Spleen (tissue), 11 donors: ENCODE data around the gene CSH2. TPM values are rescaled to one million over a fixed set of nuclear protein-coding genes. Genes with fewer than 3 reads are reported as not detected.
"Not testable (repeated sequence)": the region's sequence is repeated elsewhere in the genome, so short reads cannot be mapped to it uniquely, and the experiment has no call there.

Source experiments
- DNase-seq: peaks from one replicate; pipeline ENCODE4 v3.0.0-alpha.2; 2020
- H3K27ac ChIP-seq, 8 donors: fragments of 200-600 bp; sonication (generic) in 7 of 8; 1 replicate in 4 of 8; 2 replicates in 4 of 8; pipeline versions ENCODE4 v1.5.0 to v1.8.0; 2016 to 2021; ENCODE audit warnings: inconsistent platforms in 4 of 8, mild to moderate bottlenecking in 4 of 8, moderate library complexity in 1 of 8
- H3K27me3 ChIP-seq, 7 donors: fragments of 200-600 bp; sonication (generic) in 6 of 7; replicated peaks in 1 of 7; 1 replicate in 4 of 7; 2 replicates in 3 of 7; pipeline versions ENCODE4 v1.5.0 to v1.8.0; 2016 to 2021; ENCODE audit warnings: inconsistent platforms in 3 of 7, mild to moderate bottlenecking in 1 of 7
- H3K36me3 ChIP-seq, 6 donors: fragments of 200-600 bp; sonication (generic) in 5 of 6; 1 replicate in 4 of 6; 2 replicates in 2 of 6; pipeline versions ENCODE4 v1.5.0 to v1.8.0; 2016 to 2021; ENCODE audit warnings: inconsistent platforms in 2 of 6
- H3K4me1 ChIP-seq, 6 donors: fragments of 200-600 bp; sonication (generic) in 5 of 6; 1 replicate in 3 of 6; 2 replicates in 3 of 6; pipeline versions ENCODE4 v1.5.0 to v1.8.0; 2016 to 2021; ENCODE audit warnings: inconsistent platforms in 3 of 6
- H3K4me3 ChIP-seq, 8 donors: fragments of 200-600 bp; sonication (generic) in 7 of 8; 1 replicate in 4 of 8; 2 replicates in 4 of 8; pipeline versions ENCODE4 v1.5.0 to v1.8.0; 2016 to 2021; ENCODE audit warnings: inconsistent platforms in 4 of 8, mild to moderate bottlenecking in 4 of 8, moderate library complexity in 2 of 8
- H3K9me3 ChIP-seq, 8 donors: fragments of 200-600 bp; sonication (generic) in 7 of 8; 1 replicate in 4 of 8; 2 replicates in 4 of 8; pipeline versions ENCODE4 v1.5.0 to v1.8.0; 2016 to 2021; ENCODE audit warnings: inconsistent platforms in 4 of 8
- CTCF ChIP-seq, 11 experiments: fragments of 200-600 bp in 7 of 11; fragments of 450-650 bp in 4 of 11; sonication (generic) in 4 of 11; IDR thresholded peaks in 8 of 11; conservative IDR thresholded peaks in 3 of 11; 1 replicate in 7 of 11; 2 replicates in 4 of 11; pipeline versions ENCODE4 v1.4.0 to v1.8.0; 2016 to 2021; ENCODE audit warnings: antibody characterized with exemption in 11 of 11, inconsistent platforms in 4 of 11, mild to moderate bottlenecking in 1 of 11
- POLR2A ChIP-seq, 3 donors: fragments of 450-650 bp; IDR thresholded peaks; one replicate each; pipeline ENCODE4 v1.5.1; 2017; ENCODE audit warnings: antibody characterized with exemption in 3 of 3, mild to moderate bottlenecking in 1 of 3
- POLR2AphosphoS5 ChIP-seq, 3 donors: sonication (generic); formaldehyde crosslinking; IDR thresholded peaks; one replicate each; pipeline ENCODE4 v1.5.1; 2017; ENCODE audit warnings: antibody characterized with exemption in 3 of 3
- WGBS, 5 donors: extraction: QIAGEN DNeasy Blood & Tissue Kit in 3 of 5; methylation state at CpG; one replicate each; pipeline versions ENCODE4 v1.1.5 to v1.1.7; 2013 to 2018; 5-methylcytosine and 5-hydroxymethylcytosine counted together
- intact Hi-C: fragments of 100-400 bp; cut with DNase I; formaldehyde crosslinking; loops from one replicate; pipeline ENCODE4 v1.15.0; 2023; ENCODE audit warnings: low total_unique reads
- polyA plus RNA-seq, 3 donors: library from polyadenylated mRNA; stranded (reverse); fragments of 200-250 nt; gene quantifications; one replicate each; pipeline ENCODE4 v1.2.1, GENCODE V29; 2013
- total RNA-seq, 7 donors: library from RNA; depleted of rRNA in 3 of 7; stranded (reverse); fragments of >200 nt in 3 of 7; fragmentation: NEBNext Ultra II Directional in 4 of 7; extraction: Animal tissue kit (Norgen Biotek cat#: 25700) in 4 of 7; gene quantifications; one replicate each; pipeline versions ENCODE4 v1.1.0 to v1.2.1, GENCODE V29; 2016 to 2021
- donor health status: healthy with polysubstance abuse.
- donor health status: DM: no; HTN: no; CAD: no; lungs with moderate emphysema.
- donor health status: DM: no; HTN: no; CAD: no.
- donor health status: Bipolar disorder and iron deficiency.
- donor health status: healthy.
- donor health status: DM: no; HTN: no; CAD: no.
- donor health status: DM: yes; HTN: yes; CAD: no.

CSH2 gene
- total and polyA plus RNA-seq, 10 donors, result not detected

GRCh38 chr17:63847525-63848249, 25.8 kb downstream of the CSH2 start:
- DNase-seq, result peak; percentile 42
- intact Hi-C loops, result no loop called here
- Histone ChIP-seq H3K4me3 (peak overlapping the region in 1 of 8 donors; percentile 30), H3K36me3 (no peaks in the 10 kb centered on the region), H3K9me3 (peaks cover 0 to 5% (median 0%) of the 10 kb centered on the region in 8 donors), H3K27me3 (peaks cover 0 to 4% (median 0%) of the 10 kb centered on the region in 7 donors), H3K4me1 (peaks cover 10 to 44% (median 26%) of the 10 kb centered on the region in 6 donors), H3K27ac (peak overlapping the region in 5 of 8 donors; percentile 9 to 77 (median 59))
- TF ChIP-seq CTCF (IDR thresholded peaks at IDR 0.05 in 8 of 11, conservative IDR thresholded peaks at IDR 0.05 in 3 of 11), result no peak
- TF ChIP-seq POLR2AphosphoS5 (IDR thresholded peaks at IDR 0.05), result no peak
- no peak for TF ChIP-seq POLR2A (IDR thresholded peaks at IDR 0.05)
- WGBS, 5 donors, result 67 to 90% (median 83%) methylated on average over 3 of the region's 3 CpGs

GRCh38 chr17:63845509-63845908, 28.0 kb downstream of the CSH2 start:
- no peaks in the 10 kb centered on the region for H3K36me3 ChIP-seq
- H3K4me1 ChIP-seq, result peaks cover 23 to 60% (median 41%) of the 10 kb centered on the region in 6 donors
- TF ChIP-seq CTCF (IDR thresholded peaks at IDR 0.05 in 8 of 11, conservative IDR thresholded peaks at IDR 0.05 in 3 of 11) (no peak), POLR2A (IDR thresholded peaks at IDR 0.05) (no peak)
- intact Hi-C loops, result no loop called here
- peaks cover 0 to 7% (median 0%) of the 10 kb centered on the region in 7 donors for H3K27me3 ChIP-seq
- no peak overlapping the region for H3K4me3 ChIP-seq
- no peak overlapping the region for H3K27ac ChIP-seq
- 26 to 71% (median 47%) methylated on average over 1 of the region's 1 CpG for WGBS, 5 donors
- peaks cover 0 to 5% (median 0%) of the 10 kb centered on the region in 8 donors for H3K9me3 ChIP-seq
- DNase-seq, result peak; percentile 0

- 54 to 70% (median 58%) methylated on average over 9 of the region's 9 CpGs for WGBS, 5 donors
- TF ChIP-seq POLR2AphosphoS5 (IDR thresholded peaks at IDR 0.05) (no peak), POLR2A (IDR thresholded peaks at IDR 0.05) (no peak), CTCF (IDR thresholded peaks at IDR 0.05 in 8 of 11, conservative IDR thresholded peaks at IDR 0.05 in 3 of 11) (no peak)
- peaks cover 0 to 5% (median 0%) of the 10 kb centered on the region in 8 donors for H3K9me3 ChIP-seq
- H3K4me3 ChIP-seq, result peak overlapping the region in 7 of 8 donors; percentile 76 to 91 (median 86)
- peaks cover 0 to 7% (median 0%) of the 10 kb centered on the region in 7 donors for H3K27me3 ChIP-seq
- H3K36me3 ChIP-seq, result no peaks in the 10 kb centered on the region
- peak overlapping the region; percentile 91 to 97 (median 97) for H3K27ac ChIP-seq
- intact Hi-C loops, result no loop called here
- peak; percentile 66 for DNase-seq
- peaks cover 36 to 68% (median 53%) of the 10 kb centered on the region in 6 donors for H3K4me1 ChIP-seq
These were observed 29.4 kb downstream of the CSH2 start for GRCh38 chr17:63843910-63844677.

GRCh38 chr17:63843387-63843888, 30.0 kb downstream of the CSH2 start:
- intact Hi-C loops, H3K9me3 ChIP-seq, H3K36me3 ChIP-seq, H3K27me3 ChIP-seq: not testable (repeated sequence)
- H3K4me1 ChIP-seq, result peaks cover 39 to 68% (median 55%) of the 10 kb centered on the region in 6 donors
- H3K4me3 ChIP-seq, result peak overlapping the region; percentile 27 to 91 (median 84)
- WGBS, 5 donors, result 1 to 3% (median 2%) methylated on average over 19 of the region's 19 CpGs
- H3K27ac ChIP-seq, result peak overlapping the region; percentile 91 to 97 (median 97)
- DNase-seq, result peak; percentile 87
